DND-41 (cell line): ENCODE data around the gene GLRA1.

Experiments used
- ATAC-seq: fragments of 200-7000 bp; cut with Tn5 transposase; 3 replicates; pipeline ENCODE4 v1.9.1; 2021; ENCODE audit warnings: low read depth; ENCODE audit not compliant: insufficient read depth
- DNase-seq: peaks from one replicate; pipeline ENCODE4 v3.0.0-alpha.2; 2020
- H2AFZ ChIP-seq: 2 replicates; pipeline ENCODE4 v1.6.0; 2012; ENCODE audit warnings: low read depth, low read length
- H3K27ac ChIP-seq: 2 replicates; pipeline ENCODE4 v1.5.1; 2012; ENCODE audit warnings: low read length, inconsistent platforms
- H3K27me3 ChIP-seq: fragments of 200-600 bp; sonication (generic); 2 replicates; pipeline ENCODE4 v1.6.0; 2012; ENCODE audit warnings: low read length, mild to moderate bottlenecking, inconsistent platforms; ENCODE audit not compliant: insufficient read depth, poor library complexity
- H3K36me3 ChIP-seq: 2 replicates; pipeline ENCODE4 v1.5.1; 2012; ENCODE audit warnings: low read length, inconsistent platforms; ENCODE audit not compliant: insufficient read depth
- H3K4me1 ChIP-seq: 2 replicates; pipeline ENCODE4 v1.5.1; 2012; ENCODE audit warnings: mild to moderate bottlenecking, low read length; ENCODE audit not compliant: insufficient read depth
- H3K4me2 ChIP-seq: 2 replicates; pipeline ENCODE4 v1.6.0; 2012; ENCODE audit warnings: mild to moderate bottlenecking, moderate library complexity, low read length, inconsistent platforms; ENCODE audit not compliant: insufficient read depth
- H3K4me3 ChIP-seq, 2 experiments: fragments of 200-600 bp in 1 of 2; shearing (Covaris generic) in 1 of 2; 2 replicates each; pipeline ENCODE4 v1.5.1; 2012 to 2016; ENCODE audit warnings: inconsistent platforms in 2 of 2, low read length in 2 of 2, mild to moderate bottlenecking in 2 of 2, low read depth in 1 of 2, moderate library complexity in 1 of 2
- H3K79me2 ChIP-seq: 2 replicates; pipeline ENCODE4 v1.6.0; 2012; ENCODE audit warnings: low read length, inconsistent platforms; ENCODE audit not compliant: insufficient read depth
- H3K9ac ChIP-seq: 2 replicates; pipeline ENCODE4 v1.6.0; 2012; ENCODE audit warnings: low read depth, mild to moderate bottlenecking, inconsistent platforms, low read length, moderate library complexity
- H3K9me3 ChIP-seq: 2 replicates; pipeline ENCODE4 v1.5.1; 2012; ENCODE audit warnings: low read length, moderate library complexity, mild to moderate bottlenecking, inconsistent platforms; ENCODE audit not compliant: insufficient read depth, severe bottlenecking
- H4K20me1 ChIP-seq: 2 replicates; pipeline ENCODE4 v1.6.0; 2012; ENCODE audit warnings: low read length; ENCODE audit not compliant: insufficient read depth
- EZH2 ChIP-seq: IDR thresholded peaks from 3 replicates; pipeline ENCODE4 v1.6.1; 2012; ENCODE audit warnings: borderline replicate concordance, low read depth, mild to moderate bottlenecking, moderate library complexity, low read length, inconsistent platforms; ENCODE audit not compliant: severe bottlenecking
- TF ChIP-seq, protein P1 (sequence below): IDR thresholded peaks from 2 replicates; pipeline ENCODE4 v1.5.1; 2012; ENCODE audit warnings: borderline replicate concordance, low read length, moderate library complexity, mild to moderate bottlenecking; ENCODE audit not compliant: poor library complexity, severe bottlenecking; ENCODE audit errors: extremely low read depth

The GLRA1 gene

GRCh38 chr5:151906246-151906645 is 18.4 kb downstream of the GLRA1 start:
- no peaks in the 10 kb centered on the region for H3K4me1 ChIP-seq
- no peak for DNase-seq

GRCh38 chr5:151905557-151905961 is 19.1 kb downstream of the GLRA1 start:
- no peaks in the 10 kb centered on the region for H4K20me1 ChIP-seq
- DNase-seq, result no peak
- H3K27ac ChIP-seq, result no peak overlapping the region
- H2AFZ ChIP-seq, result no peak overlapping the region
- H3K4me1 ChIP-seq, result no peaks in the 10 kb centered on the region
- no peak overlapping the region for H3K4me2 ChIP-seq
- H3K4me3 ChIP-seq, result no peak overlapping the region
- no peak overlapping the region for H3K9ac ChIP-seq
- no peaks in the 10 kb centered on the region for H3K79me2 ChIP-seq
- peaks cover 8% of the 10 kb centered on the region for H3K27me3 ChIP-seq
- ATAC-seq, result no peak
- no peak for TF ChIP-seq EZH2
- TF ChIP-seq, protein P1, sequence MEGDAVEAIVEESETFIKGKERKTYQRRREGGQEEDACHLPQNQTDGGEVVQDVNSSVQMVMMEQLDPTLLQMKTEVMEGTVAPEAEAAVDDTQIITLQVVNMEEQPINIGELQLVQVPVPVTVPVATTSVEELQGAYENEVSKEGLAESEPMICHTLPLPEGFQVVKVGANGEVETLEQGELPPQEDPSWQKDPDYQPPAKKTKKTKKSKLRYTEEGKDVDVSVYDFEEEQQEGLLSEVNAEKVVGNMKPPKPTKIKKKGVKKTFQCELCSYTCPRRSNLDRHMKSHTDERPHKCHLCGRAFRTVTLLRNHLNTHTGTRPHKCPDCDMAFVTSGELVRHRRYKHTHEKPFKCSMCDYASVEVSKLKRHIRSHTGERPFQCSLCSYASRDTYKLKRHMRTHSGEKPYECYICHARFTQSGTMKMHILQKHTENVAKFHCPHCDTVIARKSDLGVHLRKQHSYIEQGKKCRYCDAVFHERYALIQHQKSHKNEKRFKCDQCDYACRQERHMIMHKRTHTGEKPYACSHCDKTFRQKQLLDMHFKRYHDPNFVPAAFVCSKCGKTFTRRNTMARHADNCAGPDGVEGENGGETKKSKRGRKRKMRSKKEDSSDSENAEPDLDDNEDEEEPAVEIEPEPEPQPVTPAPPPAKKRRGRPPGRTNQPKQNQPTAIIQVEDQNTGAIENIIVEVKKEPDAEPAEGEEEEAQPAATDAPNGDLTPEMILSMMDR, result no peak
- no peaks in the 10 kb centered on the region for H3K9me3 ChIP-seq
- no peaks in the 10 kb centered on the region for H3K36me3 ChIP-seq

More at GRCh38 chr5:151906246-151906645, 18.4 kb downstream of the GLRA1 start:
- no peak overlapping the region for H3K4me2 ChIP-seq
- no peak overlapping the region for H3K27ac ChIP-seq
- no peak overlapping the region for H2AFZ ChIP-seq
- H3K27me3 ChIP-seq, result peaks cover 11% of the 10 kb centered on the region
- no peak for TF ChIP-seq EZH2
- TF ChIP-seq, protein P1, result no peak
- no peaks in the 10 kb centered on the region for H3K79me2 ChIP-seq
- H3K9ac ChIP-seq, result no peak overlapping the region
- H4K20me1 ChIP-seq, result no peaks in the 10 kb centered on the region
- H3K36me3 ChIP-seq, result no peaks in the 10 kb centered on the region
- ATAC-seq, result no peak
- H3K9me3 ChIP-seq, result no peaks in the 10 kb centered on the region
- H3K4me3 ChIP-seq, result no peak overlapping the region

DNA sequence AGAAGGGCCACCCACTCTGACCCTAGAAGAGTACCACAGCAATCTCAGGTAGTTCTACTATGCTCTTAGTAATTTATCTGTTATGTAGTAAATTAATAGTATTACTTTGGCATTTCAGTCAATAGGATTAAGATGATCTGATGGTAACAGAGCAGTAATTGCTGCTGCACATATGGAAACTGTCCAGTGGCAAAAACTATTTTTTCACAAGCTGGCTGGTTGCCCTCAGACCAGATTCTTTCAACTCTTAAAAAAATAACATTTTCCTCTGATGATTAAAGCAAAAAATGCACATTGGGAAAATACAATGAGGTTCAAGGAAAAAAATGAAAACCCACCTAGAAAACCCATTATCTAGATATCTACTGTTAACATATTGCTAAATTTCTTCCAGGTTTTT is 19.7 kb downstream of the GLRA1 start:
- H3K9me3 ChIP-seq, result no peaks in the 10 kb centered on the region
- no peak for DNase-seq
- no peak overlapping the region for H3K27ac ChIP-seq
- no peak overlapping the region for H3K9ac ChIP-seq
- H3K4me1 ChIP-seq, result no peaks in the 10 kb centered on the region
- H3K4me3 ChIP-seq, result no peak overlapping the region
- no peak overlapping the region for H3K4me2 ChIP-seq
- H3K36me3 ChIP-seq, result no peaks in the 10 kb centered on the region
- ATAC-seq, result no peak
- TF ChIP-seq, protein P1, result no peak
- no peak for TF ChIP-seq EZH2
- H4K20me1 ChIP-seq, result no peaks in the 10 kb centered on the region
- peaks cover 8% of the 10 kb centered on the region for H3K27me3 ChIP-seq
- H3K79me2 ChIP-seq, result no peaks in the 10 kb centered on the region
- no peak overlapping the region for H2AFZ ChIP-seq

- Histone ChIP-seq H3K9me3 (no peaks in the 10 kb centered on the region), H2AFZ (no peak overlapping the region), H3K36me3 (no peaks in the 10 kb centered on the region), H3K79me2 (no peaks in the 10 kb centered on the region), H3K4me2 (no peak overlapping the region), H3K4me1 (no peaks in the 10 kb centered on the region), H3K4me3 (no peak overlapping the region), H3K27me3 (peaks cover 9% of the 10 kb centered on the region), H3K9ac (no peak overlapping the region), H3K27ac (no peak overlapping the region), H4K20me1 (no peaks in the 10 kb centered on the region)
- TF ChIP-seq EZH2, result no peak
- TF ChIP-seq, protein P1, result no peak
- no peak for DNase-seq
- ATAC-seq, result no peak
Observed at GRCh38 chr5:151904127-151904526, 20.5 kb downstream of the GLRA1 start.
